AG09309 (cell line): ENCODE results near the gene PDIA3.

Source experiments
- DNase-seq: peaks from one replicate; pipeline ENCODE4 v3.0.0-alpha.2; 2010; ENCODE audit warnings: low read depth
- H3K4me3 ChIP-seq: 2 replicates; pipeline ENCODE4 v1.5.1; 2011; ENCODE audit warnings: mild to moderate bottlenecking, low read depth, low read length, moderate library complexity; ENCODE audit not compliant: control insufficient read depth
- CTCF ChIP-seq: IDR thresholded peaks from 2 replicates; pipeline ENCODE4 v1.5.1; 2011; ENCODE audit warnings: mild to moderate bottlenecking, low read depth, low read length, inconsistent platforms; ENCODE audit not compliant: insufficient read depth, control insufficient read depth; ENCODE audit errors: missing control alignments

Gene PDIA3

GRCh38 chr15:43771816-43772215 is 25.6 kb downstream of the PDIA3 start:
- DNase-seq, result no peak
- no peak overlapping the region for H3K4me3 ChIP-seq
- TF ChIP-seq CTCF, result no peak

- no peak for TF ChIP-seq CTCF
- DNase-seq, result no peak
- no peak overlapping the region for H3K4me3 ChIP-seq
Measured at GRCh38 chr15:43772624-43773023, 26.4 kb downstream of the PDIA3 start.

- no peak overlapping the region for H3K4me3 ChIP-seq
- DNase-seq, result no peak
- TF ChIP-seq CTCF, result no peak
Measured at GRCh38 chr15:43774062-43774461, 27.8 kb downstream of the PDIA3 start.

GRCh38 chr15:43775411-43775965 is 29.2 kb downstream of the PDIA3 start:
- DNase-seq, result no peak
- no peak overlapping the region for H3K4me3 ChIP-seq
- peak; percentile 43 for TF ChIP-seq CTCF

GRCh38 chr15:43776101-43776717 is 30.0 kb downstream of the PDIA3 start:
- peak overlapping the region; percentile 70 for H3K4me3 ChIP-seq
- no peak for TF ChIP-seq CTCF
- DNase-seq, result no peak

GRCh38 chr15:43776718-43777266 is 30.6 kb downstream of the PDIA3 start, which contains the start of gene ELL3:
Gene ELL3 (minus strand): TSS chr15:43776966. CDS start chr15:43776901, 65 bp downstream.
- DNase-seq, result no peak
- TF ChIP-seq CTCF, result no peak
- peak within 1 kb of the TSS; percentile 70 for H3K4me3 ChIP-seq
